GM21367 (cell line): Measurements from ENCODE around the gene TLR6.
"Not testable (repeated sequence)": the region's sequence is repeated elsewhere in the genome, so short reads cannot be mapped to it uniquely, and the experiment has no call there.

ENCODE experiments used
- ATAC-seq: cut with Tn5 transposase; IDR thresholded peaks from one replicate; pipeline ENCODE4 v1.9.1; 2021; ENCODE audit not compliant: unreplicated experiment

TLR6 gene

DNA sequence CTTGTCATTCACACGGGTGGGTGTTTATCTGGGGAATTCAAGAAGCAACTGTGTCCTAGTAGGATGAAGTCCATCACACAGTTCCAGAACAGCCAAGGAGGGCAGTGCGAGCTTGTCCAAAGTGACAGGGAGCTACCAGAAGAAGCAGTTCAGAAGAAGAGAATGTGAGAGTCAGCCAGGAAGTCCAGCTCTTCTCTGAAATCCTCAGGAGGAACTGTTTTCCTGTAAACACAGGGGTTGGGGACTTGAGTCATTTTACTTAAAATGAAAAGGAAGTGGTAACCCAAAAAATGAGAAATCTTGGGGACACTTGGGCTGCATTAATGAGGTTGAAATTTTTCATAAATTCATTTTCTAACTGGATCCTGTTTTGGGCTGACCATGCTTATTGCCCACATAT lies 65.6 kb downstream of the TLR6 start:
- no peak for ATAC-seq

DNA sequence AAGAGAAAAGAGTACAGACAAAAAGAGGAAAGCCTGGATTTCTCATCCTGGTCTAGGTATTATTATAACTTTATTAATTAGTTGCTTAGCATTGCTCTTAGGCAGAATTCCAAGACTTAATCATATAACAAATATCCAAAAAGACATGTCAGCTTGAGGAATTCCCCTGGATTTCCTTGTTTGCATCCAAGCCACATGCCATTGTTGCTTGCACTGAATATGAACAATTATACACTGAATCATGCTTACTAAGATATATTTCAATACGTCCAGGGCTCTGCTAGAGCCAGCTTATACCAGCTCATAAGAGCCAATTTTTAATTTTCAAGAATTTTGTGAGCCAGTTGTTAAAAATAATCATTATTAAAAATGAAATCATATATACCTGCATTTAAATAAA lies 68.3 kb downstream of the TLR6 start:
- ATAC-seq = no peak

DNA sequence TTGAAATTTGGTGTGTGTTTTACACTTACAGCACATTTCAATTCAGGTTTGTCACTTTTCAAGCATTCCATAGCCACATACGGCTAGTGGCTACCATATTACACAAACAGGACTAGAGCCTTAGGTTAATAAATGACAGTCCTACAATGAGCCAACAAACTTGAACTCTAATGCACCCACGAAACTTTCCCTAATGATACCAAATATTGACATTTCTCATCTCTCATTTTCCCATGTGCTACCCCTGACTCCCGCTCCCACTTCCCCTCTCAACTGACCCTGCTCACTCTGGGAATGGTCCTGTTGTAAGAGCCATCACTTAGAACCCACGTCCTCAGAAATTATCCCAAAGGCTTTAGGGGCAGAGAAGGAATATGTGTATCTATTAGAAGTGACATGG lies 68.9 kb downstream of the TLR6 start:
- no peak for ATAC-seq

DNA sequence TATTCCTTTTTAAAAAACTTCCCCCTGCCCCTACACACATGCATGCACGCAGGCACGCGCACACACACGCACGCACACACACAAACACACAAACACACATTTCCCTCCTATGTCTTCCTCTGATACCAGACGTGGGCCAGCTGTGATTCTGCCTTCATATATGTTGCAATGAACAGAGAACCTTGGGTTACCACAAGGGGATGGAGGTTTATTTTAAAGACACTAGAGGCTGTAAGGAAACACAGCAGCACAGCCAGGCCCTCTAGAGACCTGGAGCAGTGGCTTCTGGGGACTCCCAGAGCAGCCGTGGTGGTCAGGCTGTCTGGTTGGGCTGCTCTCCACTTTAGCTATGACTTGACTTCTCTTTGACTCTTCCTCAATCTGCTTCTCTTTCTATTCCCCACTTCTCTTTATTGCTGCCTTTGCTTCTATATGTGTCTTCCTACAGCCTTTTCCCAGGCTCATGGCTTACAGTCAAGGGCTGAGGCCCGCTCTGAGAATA lies 70.7 kb downstream of the TLR6 start:
- peak; percentile 51 for ATAC-seq

- ATAC-seq = no peak
Measured at GRCh38 chr4:38785041-38785790, 71.4 kb downstream of the TLR6 start.

GRCh38 chr4:38784141-38784540 lies 72.5 kb downstream of the TLR6 start:
- no peak for ATAC-seq

DNA sequence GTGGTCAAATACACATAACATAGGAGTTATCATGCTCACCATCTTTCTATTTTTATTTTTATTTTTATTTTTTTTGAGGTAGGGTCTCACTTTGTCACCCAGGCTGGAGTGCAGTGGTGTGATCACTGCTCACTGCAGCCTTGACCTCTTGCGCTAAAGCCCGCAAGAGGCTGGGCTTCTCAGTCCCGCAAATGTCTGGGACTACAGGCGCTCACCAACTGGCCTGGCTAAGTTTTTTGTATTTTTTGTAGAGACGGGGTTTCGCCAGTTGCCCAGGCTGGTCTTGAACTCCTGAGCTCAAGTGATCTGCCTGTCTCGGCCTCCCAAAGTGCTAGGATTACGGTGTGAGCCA lies 73.5 kb downstream of the TLR6 start:
- no peak for ATAC-seq

DNA sequence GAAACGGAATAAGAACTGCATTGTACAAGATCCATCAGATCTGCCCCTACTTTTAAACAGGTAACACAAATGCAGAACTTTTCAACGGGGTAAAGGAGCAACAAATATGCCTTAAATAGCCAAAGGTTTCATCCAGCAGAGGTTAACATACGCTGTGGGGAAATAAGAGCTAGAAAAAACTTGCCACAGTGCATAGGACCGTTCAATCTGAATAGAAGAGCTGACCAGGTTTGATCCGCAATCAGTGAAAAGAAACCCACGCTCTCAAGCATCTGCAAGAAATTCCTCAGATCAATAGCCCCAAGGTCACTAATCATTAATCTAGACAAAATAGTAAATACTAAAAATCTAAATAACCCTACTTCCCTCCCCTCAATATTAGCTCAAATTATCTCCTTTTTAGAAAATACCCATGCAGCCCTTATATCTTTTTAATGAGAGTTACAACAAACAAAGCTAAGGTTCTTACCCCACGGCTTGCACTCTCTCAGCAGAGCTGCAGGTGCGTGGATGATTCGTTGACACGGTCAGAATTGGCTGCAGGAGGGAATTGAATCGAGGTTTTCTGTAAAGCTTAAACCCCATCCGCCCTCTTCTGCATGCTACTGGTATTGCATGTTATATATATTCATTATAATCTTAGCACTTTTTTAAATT lies 74.0 kb downstream of the TLR6 start, which contains the start of gene TLR10:
Gene TLR10, minus strand, starts transcription at position 539 of the 657 bp plus-strand sequence. CDS start 7,400 bp downstream, outside the sequence.
- peak; percentile 58 for ATAC-seq

DNA sequence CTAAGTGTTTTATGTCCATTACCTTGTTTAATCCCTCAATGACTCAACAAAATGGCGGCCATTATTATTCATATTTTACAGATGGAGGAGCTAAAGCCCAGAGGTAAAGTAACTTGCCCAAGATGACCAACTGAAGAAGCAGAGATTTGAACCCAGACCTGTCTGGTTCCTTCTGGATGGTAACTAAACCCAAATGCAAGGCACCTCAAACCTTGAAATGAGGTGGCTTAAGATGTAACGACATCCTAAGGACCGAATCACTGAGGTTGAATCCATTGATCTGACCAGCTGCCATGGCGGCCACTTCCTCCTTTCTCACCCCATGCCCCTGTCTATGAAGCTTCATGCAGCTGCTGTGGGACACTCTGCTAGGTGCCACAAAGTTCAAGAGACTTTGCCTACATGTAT lies 74.8 kb downstream of the TLR6 start:
- ATAC-seq = no peak

GRCh38 chr4:38780833-38781484 lies 75.7 kb downstream of the TLR6 start:
- no peak for ATAC-seq

- no peak for ATAC-seq
Measured at GRCh38 chr4:38779790-38780189, 76.8 kb downstream of the TLR6 start.

GRCh38 chr4:38777925-38778324 lies 78.7 kb downstream of the TLR6 start:
- ATAC-seq = not testable (repeated sequence)

DNA sequence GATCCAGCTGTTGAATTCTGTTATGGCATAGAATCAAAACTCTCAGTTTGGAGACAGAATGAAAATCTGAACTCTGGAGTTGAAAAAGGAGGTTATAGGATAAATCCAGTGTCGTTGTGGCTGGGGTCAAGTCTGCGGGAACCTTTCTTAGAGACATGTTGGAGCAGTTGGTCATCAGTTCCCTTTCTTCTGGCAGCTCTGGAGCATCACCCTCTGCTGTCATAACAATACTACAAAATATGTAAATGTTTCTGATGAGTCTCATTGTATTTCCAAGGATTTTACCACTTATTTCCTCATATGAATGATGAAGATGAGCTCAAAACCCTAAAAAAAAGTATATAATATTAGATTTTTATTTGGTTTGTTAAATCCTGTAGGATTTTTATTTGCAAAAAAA lies 81.3 kb downstream of the TLR6 start:
- ATAC-seq = no peak

DNA sequence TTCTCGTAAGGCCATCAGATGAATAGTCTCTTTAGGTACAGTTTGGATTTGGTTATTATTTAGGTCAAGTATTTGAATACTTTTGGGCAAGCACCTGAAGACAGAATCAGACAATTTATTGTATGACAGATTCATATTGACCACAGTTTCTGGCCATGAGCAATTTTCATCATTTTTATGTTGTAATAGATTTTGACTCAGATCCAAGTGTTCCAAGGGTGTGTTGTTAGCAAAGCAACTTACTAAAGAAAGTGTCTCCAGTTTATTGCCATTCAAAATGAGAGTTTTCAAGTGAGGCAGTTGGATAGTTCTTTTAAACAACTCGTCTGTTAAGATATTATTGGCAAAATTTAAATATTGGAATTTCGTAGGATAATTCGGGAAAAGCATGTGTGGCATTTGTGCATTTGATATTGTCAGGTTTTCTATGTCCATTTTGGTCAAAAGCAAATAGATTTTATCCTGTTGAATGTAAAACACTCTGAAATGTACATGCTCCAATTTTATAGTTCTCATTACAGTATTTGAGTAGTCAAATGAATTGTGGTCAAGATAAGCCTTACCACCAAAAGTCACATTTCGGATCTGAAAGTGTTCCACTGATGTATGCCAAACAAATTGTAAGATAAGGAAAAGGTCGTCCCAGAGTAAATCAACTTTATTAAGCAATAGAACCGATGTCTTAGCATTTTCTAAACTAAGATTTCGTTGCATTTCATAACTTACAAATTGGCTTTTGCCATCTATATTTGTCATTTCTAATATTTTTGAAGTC lies 82.2 kb downstream of the TLR6 start:
- no peak for ATAC-seq
